ENCODE measurements around the gene MAJIN. TPM values are rescaled to one million over a fixed set of nuclear protein-coding genes. Genes with fewer than 3 reads are reported as not detected.

MAJIN gene
- total and polyA plus RNA-seq, 9 of the 15 experiments (the other 6 are each of a cell fraction or from before 2014, with no cell fraction given): 0.17 to 0.83 (median 0.24) TPM; not detected in 2

DNA sequence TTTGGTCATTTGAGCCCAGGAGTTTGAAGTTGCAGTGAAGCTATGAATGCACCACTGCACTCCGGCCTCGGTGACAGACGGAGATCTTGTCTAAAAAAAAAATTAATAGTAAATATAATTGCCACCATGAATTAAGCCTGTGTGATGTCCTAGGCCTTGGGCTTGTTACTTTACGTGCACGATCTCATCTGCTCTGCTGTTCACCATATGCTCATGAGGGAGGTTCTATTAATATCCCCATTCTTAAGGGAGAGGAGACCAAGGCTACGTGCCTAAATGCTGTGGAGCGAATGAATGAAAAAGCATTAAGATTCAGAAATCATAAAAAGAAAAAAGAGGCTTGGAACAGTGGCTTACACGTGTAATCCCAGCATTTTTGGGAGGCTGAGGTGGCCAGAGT is 52.3 kb downstream of the MAJIN start (continued):
- TF ChIP-seq, protein P1, sequence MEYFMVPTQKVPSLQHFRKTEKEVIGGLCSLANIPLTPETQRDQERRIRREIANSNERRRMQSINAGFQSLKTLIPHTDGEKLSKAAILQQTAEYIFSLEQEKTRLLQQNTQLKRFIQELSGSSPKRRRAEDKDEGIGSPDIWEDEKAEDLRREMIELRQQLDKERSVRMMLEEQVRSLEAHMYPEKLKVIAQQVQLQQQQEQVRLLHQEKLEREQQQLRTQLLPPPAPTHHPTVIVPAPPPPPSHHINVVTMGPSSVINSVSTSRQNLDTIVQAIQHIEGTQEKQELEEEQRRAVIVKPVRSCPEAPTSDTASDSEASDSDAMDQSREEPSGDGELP (CRISPR knock-in tag; IDR thresholded peaks at IDR 0.05; ENCODE audit: borderline replicate concordance): no peak
- TF ChIP-seq SUPT5H (IDR thresholded peaks at IDR 0.05) (no peak), SAP30 (IDR thresholded peaks at IDR 0.05; ENCODE audit: borderline replicate concordance, insufficient read depth, low read depth, low read length, poor library complexity, severe bottlenecking) (no peak), TAF1 (IDR thresholded peaks at IDR 0.05; ENCODE audit: control insufficient read depth, extremely low read depth, insufficient read depth, low read length, severe bottlenecking) (no peak), ZZZ3 (IDR thresholded peaks at IDR 0.05) (no peak), ZNF778 (CRISPR knock-in tag; IDR thresholded peaks at IDR 0.05) (no peak)
- TF ChIP-seq, protein P2, sequence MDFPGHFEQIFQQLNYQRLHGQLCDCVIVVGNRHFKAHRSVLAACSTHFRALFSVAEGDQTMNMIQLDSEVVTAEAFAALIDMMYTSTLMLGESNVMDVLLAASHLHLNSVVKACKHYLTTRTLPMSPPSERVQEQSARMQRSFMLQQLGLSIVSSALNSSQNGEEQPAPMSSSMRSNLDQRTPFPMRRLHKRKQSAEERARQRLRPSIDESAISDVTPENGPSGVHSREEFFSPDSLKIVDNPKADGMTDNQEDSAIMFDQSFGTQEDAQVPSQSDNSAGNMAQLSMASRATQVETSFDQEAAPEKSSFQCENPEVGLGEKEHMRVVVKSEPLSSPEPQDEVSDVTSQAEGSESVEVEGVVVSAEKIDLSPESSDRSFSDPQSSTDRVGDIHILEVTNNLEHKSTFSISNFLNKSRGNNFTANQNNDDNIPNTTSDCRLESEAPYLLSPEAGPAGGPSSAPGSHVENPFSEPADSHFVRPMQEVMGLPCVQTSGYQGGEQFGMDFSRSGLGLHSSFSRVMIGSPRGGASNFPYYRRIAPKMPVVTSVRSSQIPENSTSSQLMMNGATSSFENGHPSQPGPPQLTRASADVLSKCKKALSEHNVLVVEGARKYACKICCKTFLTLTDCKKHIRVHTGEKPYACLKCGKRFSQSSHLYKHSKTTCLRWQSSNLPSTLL (IDR thresholded peaks at IDR 0.05): no peak

DNA sequence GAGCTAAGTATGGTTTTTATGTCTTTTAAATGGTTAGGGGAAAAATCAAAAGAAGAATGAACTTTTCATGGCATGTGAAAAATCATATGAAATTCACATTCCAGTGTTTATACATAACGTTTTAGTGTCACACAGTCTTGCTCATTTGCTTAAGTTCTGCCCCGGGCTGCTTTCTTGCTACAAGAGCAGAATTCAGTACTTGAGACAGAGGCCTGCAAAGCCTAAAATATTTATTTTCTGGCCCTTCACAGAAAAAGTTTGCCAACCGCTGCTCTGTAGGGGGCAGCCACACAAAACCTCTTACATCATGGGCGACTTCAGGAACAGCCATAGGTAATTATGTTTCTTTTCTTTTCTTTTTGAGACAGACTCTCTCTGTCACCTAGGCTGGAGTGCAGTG is 53.9 kb downstream of the MAJIN start:
- Histone ChIP-seq H3K79me2 (ENCODE audit: control insufficient read depth, insufficient read depth, low read length) (peaks cover 26% of the 10 kb centered on the region), H3K9me1 (ENCODE audit: control insufficient read depth, insufficient read depth, low read length) (no peaks in the 10 kb centered on the region), H2AFZ (ENCODE audit: low read depth, low read length) (peak overlapping the region; percentile 73), H3K4me2 (ENCODE audit: insufficient read depth, low read length) (peak overlapping the region; percentile 82), H3K27me3 (ENCODE audit: control insufficient read depth in 2 of 2, insufficient read depth in 2 of 2, low read length in 2 of 2) (no peaks in the 10 kb centered on the region), H3K9me3 (replicated peaks; ENCODE audit: control insufficient read depth, insufficient read depth, low read depth, low read length) (no peaks in the 10 kb centered on the region), H3K9ac (ENCODE audit: insufficient read depth in 1 of 2, low read depth in 2 of 2, low read length in 2 of 2) (peak overlapping the region; percentile 77 to 86), H3K36me3 (ENCODE audit: control insufficient read depth, insufficient read depth, low read length) (peaks cover 14% of the 10 kb centered on the region; the same call in 1 of the 3 replicates), H3K4me1 (replicated peaks in 1 of 2; ENCODE audit: control insufficient read depth in 2 of 2, insufficient read depth in 2 of 2, low read length in 2 of 2) (peaks cover 20 to 43% of the 10 kb centered on the region in 2 experiments; a peak in 4 of 5 replicates), H4K20me1 (replicated peaks; ENCODE audit: control insufficient read depth, insufficient read depth, low read length) (no peaks in the 10 kb centered on the region), H3K4me3 (peak overlapping the region; percentile 87), H3K27ac (ENCODE audit: extremely low read depth, low read depth, low read length) (peak overlapping the region; percentile 64)
- no TSS peak for BruUV-seq (replicated peaks)
- ATAC-seq: peak; percentile 6; the same call in 1 of the 3 replicates
- FAIRE-seq: peak; percentile 74
- POLR2A ChIA-PET: interaction anchor here (1.0 kb wide), 2 partner anchors 11 to 217 kb away, joined by 3 read pairs; no protein-coding TSS in a partner anchor
- 1% methylated on average over 4 of the region's 4 CpGs for WGBS (ENCODE audit: insufficient coverage, low coverage, missing lambda C conversion rate)
- intact Hi-C loops (cut with micrococcal nuclease): no loop called here
- CTCF ChIA-PET (ENCODE audit: low intra/inter-chr PET ratio): interaction anchor here (1.2 kb wide), 1 partner anchor 95 kb away, joined by 3 read pairs; no protein-coding TSS in a partner anchor
- peak in 1 of 4 experiments; percentile 65 for DNase-seq (ENCODE audit: extremely low read depth in 1 of 4, low spot score in 3 of 4)
- in situ Hi-C loops (cut with MboI): no loop called here
- TF ChIP-seq ZFX (CRISPR knock-in tag; IDR thresholded peaks at IDR 0.05) (peak; percentile 66; the same call in 1 of the 2 replicates), TBL1XR1 (IDR thresholded peaks at IDR 0.05; ENCODE audit: low read length in 2 of 2) (no peak), SMARCA4 (IDR thresholded peaks at IDR 0.05) (peak; percentile 28; the same call in 1 of the 2 replicates)

Data from K562 (cell line).